Smooth muscle cell (in vitro differentiated cells): Measurements from ENCODE around the gene CASP10. TPM values are rescaled to one million over a fixed set of nuclear protein-coding genes. Genes with fewer than 3 reads are reported as not detected.

Experiments used
- DNase-seq: peaks from one replicate; lab custom pipeline; 2025; ENCODE audit not compliant: unreplicated experiment; lab: John Stamatoyannopoulos, UW
- H2AFZ ChIP-seq: fragments of 200-600 bp; sonication (generic); 2 replicates; pipeline ENCODE4 v1.6.0; 2016; ENCODE audit warnings: antibody characterized with exemption, low read depth, mild to moderate bottlenecking
- H3F3A ChIP-seq: fragments of 200-600 bp; sonication (generic); 2 replicates; pipeline ENCODE4 v1.6.0; 2017; ENCODE audit warnings: antibody characterized with exemption, low read depth
- H3K27ac ChIP-seq: fragments of 200-600 bp; sonication (generic); 2 replicates; pipeline ENCODE4 v1.5.1; 2016; ENCODE audit warnings: low read depth, mild to moderate bottlenecking
- H3K27me3 ChIP-seq: fragments of 200-600 bp; sonication (generic); 2 replicates; pipeline ENCODE4 v1.6.1; 2016; ENCODE audit warnings: low read depth, mild to moderate bottlenecking
- H3K36me3 ChIP-seq: fragments of 200-600 bp; sonication (generic); 2 replicates; pipeline ENCODE4 v1.5.1; 2016; ENCODE audit warnings: low read depth
- H3K4me1 ChIP-seq: fragments of 200-600 bp; sonication (generic); 2 replicates; pipeline ENCODE4 v1.5.1; 2016; ENCODE audit warnings: low read depth
- H3K4me2 ChIP-seq: fragments of 200-600 bp; sonication (generic); 2 replicates; pipeline ENCODE4 v1.6.0; 2016; ENCODE audit warnings: mild to moderate bottlenecking
- H3K4me3 ChIP-seq: fragments of 200-600 bp; sonication (generic); 2 replicates; pipeline ENCODE4 v1.5.1; 2016; ENCODE audit warnings: mild to moderate bottlenecking
- H3K79me2 ChIP-seq: fragments of 200-600 bp; sonication (generic); 2 replicates; pipeline ENCODE4 v1.6.0; 2016; ENCODE audit warnings: low read depth, mild to moderate bottlenecking
- H3K9ac ChIP-seq: fragments of 200-600 bp; sonication (generic); 2 replicates; pipeline ENCODE4 v1.6.0; 2016; ENCODE audit warnings: low read depth
- H3K9me3 ChIP-seq: fragments of 200-600 bp; sonication (generic); replicated peaks from 2 replicates; pipeline ENCODE4 v1.5.1; 2016; ENCODE audit warnings: low read depth
- H4K20me1 ChIP-seq: fragments of 200-600 bp; sonication (generic); 2 replicates; pipeline ENCODE4 v1.6.0; 2016; ENCODE audit warnings: low read depth
- WGBS: methylation state at CpG from one replicate; pipeline ENCODE4 v1.1.7; 2016; ENCODE audit warnings: low lambda C conversion rate; 5-methylcytosine and 5-hydroxymethylcytosine counted together
- polyA plus RNA-seq: library from polyadenylated mRNA; unstranded; fragments of >200 nt; fragmentation: Nextera tagmentation; extraction: Ambion mirVana; gene quantifications from 2 replicates; pipeline ENCODE4 v1.2.1, GENCODE V29; 2016
- total RNA-seq: library from RNA; depleted of rRNA; stranded (reverse); fragments of >200 nt; gene quantifications from 2 replicates; pipeline ENCODE4 v1.2.3, GENCODE V29; 2014
- TF ChIP-seq, protein P1 (sequence below): fragments of 200-600 bp; sonication (generic); IDR thresholded peaks from 2 replicates; pipeline ENCODE4 v1.5.1; 2017; ENCODE audit warnings: borderline replicate concordance, mild to moderate bottlenecking, antibody characterized with exemption; ENCODE audit not compliant: insufficient read depth, poor library complexity, severe bottlenecking

CASP10 gene
- total and polyA plus RNA-seq, 2 experiments from 2014 or later: 0.36 to 1.1 TPM

DNA sequence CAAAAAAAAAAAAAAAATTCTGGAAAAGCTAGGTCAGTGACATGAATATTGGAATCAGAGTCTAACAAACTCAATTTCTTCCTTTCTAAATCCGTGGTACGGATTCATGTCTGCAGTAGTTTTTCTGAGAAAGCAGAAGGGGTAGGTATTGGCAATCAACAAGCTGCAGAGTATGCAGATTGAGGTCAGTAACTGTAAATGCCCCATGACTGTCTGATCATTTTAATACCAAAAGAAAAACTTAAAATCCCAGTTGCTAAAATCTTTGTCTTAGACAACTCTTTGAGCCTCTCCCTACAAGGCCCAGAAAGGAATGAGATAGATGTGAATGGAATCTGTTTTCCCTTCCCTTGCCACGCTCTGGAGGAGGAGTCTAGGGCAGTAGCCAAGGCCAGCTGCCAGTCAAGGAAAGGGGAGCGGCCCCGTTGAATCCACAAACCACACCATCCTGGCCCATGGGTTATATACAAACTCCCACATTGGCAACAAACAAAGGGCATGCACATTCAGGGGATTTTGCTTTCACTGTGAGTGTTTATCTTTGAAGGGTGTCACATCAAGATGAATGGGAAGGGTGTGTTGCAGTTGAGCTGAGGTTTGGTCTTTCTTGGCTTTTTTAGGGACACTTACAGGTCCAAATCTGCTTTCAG is 71.3 kb downstream of the CASP10 start:
- Histone ChIP-seq H3K36me3 (no peaks in the 10 kb centered on the region), H3K4me3 (no peak overlapping the region), H3K79me2 (peaks cover 5% of the 10 kb centered on the region), H4K20me1 (no peaks in the 10 kb centered on the region), H3K27ac (no peak overlapping the region), H3F3A (no peaks in the 10 kb centered on the region), H3K9me3 (no peaks in the 10 kb centered on the region), H3K4me2 (no peak overlapping the region), H3K9ac (no peak overlapping the region), H3K4me1 (no peaks in the 10 kb centered on the region), H2AFZ (peak overlapping the region; percentile 54), H3K27me3 (no peaks in the 10 kb centered on the region)
- TF ChIP-seq, protein P1, sequence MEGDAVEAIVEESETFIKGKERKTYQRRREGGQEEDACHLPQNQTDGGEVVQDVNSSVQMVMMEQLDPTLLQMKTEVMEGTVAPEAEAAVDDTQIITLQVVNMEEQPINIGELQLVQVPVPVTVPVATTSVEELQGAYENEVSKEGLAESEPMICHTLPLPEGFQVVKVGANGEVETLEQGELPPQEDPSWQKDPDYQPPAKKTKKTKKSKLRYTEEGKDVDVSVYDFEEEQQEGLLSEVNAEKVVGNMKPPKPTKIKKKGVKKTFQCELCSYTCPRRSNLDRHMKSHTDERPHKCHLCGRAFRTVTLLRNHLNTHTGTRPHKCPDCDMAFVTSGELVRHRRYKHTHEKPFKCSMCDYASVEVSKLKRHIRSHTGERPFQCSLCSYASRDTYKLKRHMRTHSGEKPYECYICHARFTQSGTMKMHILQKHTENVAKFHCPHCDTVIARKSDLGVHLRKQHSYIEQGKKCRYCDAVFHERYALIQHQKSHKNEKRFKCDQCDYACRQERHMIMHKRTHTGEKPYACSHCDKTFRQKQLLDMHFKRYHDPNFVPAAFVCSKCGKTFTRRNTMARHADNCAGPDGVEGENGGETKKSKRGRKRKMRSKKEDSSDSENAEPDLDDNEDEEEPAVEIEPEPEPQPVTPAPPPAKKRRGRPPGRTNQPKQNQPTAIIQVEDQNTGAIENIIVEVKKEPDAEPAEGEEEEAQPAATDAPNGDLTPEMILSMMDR: no peak
- DNase-seq: no peak
- 68% methylated on average over 5 of the region's 5 CpGs for WGBS

DNA sequence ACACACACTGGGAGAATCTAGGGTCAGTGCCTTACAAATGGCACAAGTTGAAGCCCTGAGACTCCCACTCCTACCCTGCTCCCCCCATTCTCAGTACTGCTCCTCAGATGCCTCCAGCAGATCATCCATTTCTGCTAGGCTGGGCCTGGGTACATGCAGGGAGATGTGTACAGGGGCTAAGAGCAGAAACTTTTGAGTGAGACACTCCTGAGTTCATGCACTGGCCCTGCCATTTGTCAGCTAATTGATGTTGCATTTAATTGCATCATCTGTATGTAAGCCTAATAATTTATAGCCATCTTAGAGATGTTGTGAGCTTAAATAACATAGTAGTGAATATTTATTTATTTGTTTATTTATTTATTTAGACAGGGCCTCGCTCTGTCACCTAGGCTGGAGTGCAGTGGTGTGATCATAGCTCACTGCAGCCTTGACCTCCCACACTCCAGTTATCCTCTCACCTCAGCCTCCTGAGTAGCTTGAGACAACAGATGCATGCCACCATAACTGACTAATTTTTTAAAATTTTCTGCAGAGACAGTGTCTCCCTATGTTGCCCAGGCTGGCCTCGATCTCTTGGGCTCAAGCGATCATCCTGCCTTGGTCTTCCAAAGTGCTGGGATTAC is 72.6 kb downstream of the CASP10 start:
- Histone ChIP-seq H3K27ac (no peak overlapping the region), H3K4me1 (no peaks in the 10 kb centered on the region), H3K9me3 (no peaks in the 10 kb centered on the region), H3K36me3 (no peaks in the 10 kb centered on the region), H3K79me2 (peaks cover 14% of the 10 kb centered on the region), H3K9ac (no peak overlapping the region), H3F3A (no peaks in the 10 kb centered on the region), H2AFZ (no peak overlapping the region), H4K20me1 (no peaks in the 10 kb centered on the region), H3K4me2 (no peak overlapping the region), H3K4me3 (no peak overlapping the region), H3K27me3 (no peaks in the 10 kb centered on the region)
- TF ChIP-seq, protein P1: no peak
- no peak for DNase-seq
- 82% methylated on average over 3 of the region's 3 CpGs for WGBS

DNA sequence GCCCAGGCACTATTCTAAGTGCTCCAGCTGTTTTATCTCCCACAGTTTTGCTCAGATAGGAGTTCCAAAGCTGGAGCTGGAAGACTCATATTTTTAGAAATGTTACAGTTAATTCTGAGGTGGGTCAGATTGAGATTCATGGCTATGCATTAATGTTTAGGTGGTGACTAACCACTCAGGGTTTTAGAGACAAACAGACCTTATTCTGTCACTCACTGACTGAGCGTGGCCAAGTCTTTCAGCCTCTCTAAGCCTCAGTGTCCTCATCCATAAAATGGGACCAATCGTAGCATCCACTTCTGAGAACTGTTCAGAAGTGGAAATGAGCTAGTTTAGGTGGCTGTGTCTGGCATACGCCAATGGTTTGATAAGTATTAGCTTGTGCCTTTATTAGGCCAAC is 73.1 kb downstream of the CASP10 start:
- peaks cover 14% of the 10 kb centered on the region for H3K79me2 ChIP-seq
- WGBS: 85% methylated on average over 3 of the region's 3 CpGs
- H3K4me3 ChIP-seq: no peak overlapping the region
- no peaks in the 10 kb centered on the region for H3K36me3 ChIP-seq
- TF ChIP-seq, protein P1: no peak
- H3F3A ChIP-seq: no peaks in the 10 kb centered on the region
- no peak for DNase-seq
- no peak overlapping the region for H3K4me2 ChIP-seq
- no peaks in the 10 kb centered on the region for H3K27me3 ChIP-seq
- no peaks in the 10 kb centered on the region for H3K9me3 ChIP-seq
- no peaks in the 10 kb centered on the region for H3K4me1 ChIP-seq
- H4K20me1 ChIP-seq: no peaks in the 10 kb centered on the region
- no peak overlapping the region for H3K9ac ChIP-seq
- H2AFZ ChIP-seq: no peak overlapping the region
- no peak overlapping the region for H3K27ac ChIP-seq
